ENCODE results near the gene FAR2. TPM values are rescaled to one million over a fixed set of nuclear protein-coding genes. Genes with fewer than 3 reads are reported as not detected.

Gene FAR2
- total RNA-seq, 1 donor from 2014 or later: 3.9 TPM

- Mint-ChIP-seq H3K27ac (ENCODE audit: unreplicated experiment) (peak overlapping the region; percentile 3), H3K4me1 (ENCODE audit: low read depth, unreplicated experiment) (peaks cover 10% of the 10 kb centered on the region), H3K4me3 (ENCODE audit: unreplicated experiment) (no peak overlapping the region), H3K36me3 (ENCODE audit: low read depth, unreplicated experiment) (peaks cover 25% of the 10 kb centered on the region), H3K27me3 (ENCODE audit: low read depth, unreplicated experiment) (no peaks in the 10 kb centered on the region), H3K9me3 (ENCODE audit: unreplicated experiment) (peaks cover 16% of the 10 kb centered on the region)
- no peak for TF ChIP-seq EZH2 (IDR thresholded peaks at IDR 0.05; ENCODE audit: insufficient read depth, low read length)
- TF ChIP-seq, protein P1, sequence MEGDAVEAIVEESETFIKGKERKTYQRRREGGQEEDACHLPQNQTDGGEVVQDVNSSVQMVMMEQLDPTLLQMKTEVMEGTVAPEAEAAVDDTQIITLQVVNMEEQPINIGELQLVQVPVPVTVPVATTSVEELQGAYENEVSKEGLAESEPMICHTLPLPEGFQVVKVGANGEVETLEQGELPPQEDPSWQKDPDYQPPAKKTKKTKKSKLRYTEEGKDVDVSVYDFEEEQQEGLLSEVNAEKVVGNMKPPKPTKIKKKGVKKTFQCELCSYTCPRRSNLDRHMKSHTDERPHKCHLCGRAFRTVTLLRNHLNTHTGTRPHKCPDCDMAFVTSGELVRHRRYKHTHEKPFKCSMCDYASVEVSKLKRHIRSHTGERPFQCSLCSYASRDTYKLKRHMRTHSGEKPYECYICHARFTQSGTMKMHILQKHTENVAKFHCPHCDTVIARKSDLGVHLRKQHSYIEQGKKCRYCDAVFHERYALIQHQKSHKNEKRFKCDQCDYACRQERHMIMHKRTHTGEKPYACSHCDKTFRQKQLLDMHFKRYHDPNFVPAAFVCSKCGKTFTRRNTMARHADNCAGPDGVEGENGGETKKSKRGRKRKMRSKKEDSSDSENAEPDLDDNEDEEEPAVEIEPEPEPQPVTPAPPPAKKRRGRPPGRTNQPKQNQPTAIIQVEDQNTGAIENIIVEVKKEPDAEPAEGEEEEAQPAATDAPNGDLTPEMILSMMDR (IDR thresholded peaks at IDR 0.05; ENCODE audit: insufficient read depth, low read depth, low read length): no peak
- Histone ChIP-seq H3K36me3 (ENCODE audit: insufficient read depth, low read length) (no peaks in the 10 kb centered on the region), H3K27me3 (ENCODE audit: insufficient read depth, low read length) (no peaks in the 10 kb centered on the region), H3K9me3 (ENCODE audit: insufficient read depth, low read depth, low read length) (no peaks in the 10 kb centered on the region), H3K9ac (ENCODE audit: low read length) (peak overlapping the region; percentile 4), H4K20me1 (ENCODE audit: insufficient read depth, low read length) (no peaks in the 10 kb centered on the region), H3K27ac (ENCODE audit: low read depth, low read length) (peak overlapping the region; percentile 81), H3K4me3 (ENCODE audit: insufficient read depth, low read depth, low read length) (no peak overlapping the region), H3K4me1 (ENCODE audit: insufficient read depth, low read length) (peaks cover 33% of the 10 kb centered on the region), H3K4me2 (ENCODE audit: low read length) (peak overlapping the region; percentile 29), H2AFZ (ENCODE audit: low read depth, low read length) (no peak overlapping the region), H3K79me2 (ENCODE audit: insufficient read depth, low read length) (no peaks in the 10 kb centered on the region)
- DNase-seq (ENCODE audit: low read depth) (peak; percentile 98), FAIRE-seq (peak; percentile 68)
Measured at GRCh38 chr12:29320295-29321085, 171.4 kb downstream of the FAR2 start.

DNA sequence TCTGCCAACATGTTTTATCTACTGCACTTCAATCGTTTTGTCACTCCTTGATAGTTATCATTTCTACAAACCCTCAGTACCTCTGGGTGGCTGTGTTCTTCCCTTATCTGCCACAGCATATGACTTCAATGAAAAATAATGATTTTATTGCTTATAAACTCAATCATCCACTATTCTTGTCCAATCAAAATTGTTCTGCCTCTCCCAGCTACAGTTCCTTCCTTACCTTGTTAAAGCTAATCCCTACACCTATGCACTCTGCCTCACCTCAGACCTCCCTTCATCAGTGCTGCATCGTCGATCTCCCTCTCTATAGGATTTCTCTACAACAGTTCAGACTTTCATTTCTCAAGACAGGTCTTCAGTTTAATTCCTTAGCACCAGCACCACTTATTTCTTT, 173.1 kb downstream of the FAR2 start:
- Histone ChIP-seq H3K79me2 (ENCODE audit: insufficient read depth, low read length) (no peaks in the 10 kb centered on the region), H3K9ac (ENCODE audit: low read length) (no peak overlapping the region), H3K4me1 (ENCODE audit: insufficient read depth, low read length) (peaks cover 25% of the 10 kb centered on the region), H3K9me3 (ENCODE audit: insufficient read depth, low read depth, low read length) (no peaks in the 10 kb centered on the region), H3K36me3 (ENCODE audit: insufficient read depth, low read length) (no peaks in the 10 kb centered on the region), H3K4me2 (ENCODE audit: low read length) (no peak overlapping the region), H3K27ac (ENCODE audit: low read depth, low read length) (no peak overlapping the region), H2AFZ (ENCODE audit: low read depth, low read length) (no peak overlapping the region), H3K27me3 (ENCODE audit: insufficient read depth, low read length) (no peaks in the 10 kb centered on the region), H4K20me1 (ENCODE audit: insufficient read depth, low read length) (no peaks in the 10 kb centered on the region), H3K4me3 (ENCODE audit: insufficient read depth, low read depth, low read length) (no peak overlapping the region)
- peaks cover 16% of the 10 kb centered on the region for H3K9me3 Mint-ChIP-seq (ENCODE audit: unreplicated experiment)
- peaks cover 26% of the 10 kb centered on the region for H3K36me3 Mint-ChIP-seq (ENCODE audit: low read depth, unreplicated experiment)
- no peaks in the 10 kb centered on the region for H3K27me3 Mint-ChIP-seq (ENCODE audit: low read depth, unreplicated experiment)
- H3K4me3 Mint-ChIP-seq (ENCODE audit: unreplicated experiment): no peak overlapping the region
- DNase-seq (ENCODE audit: low read depth) (no peak), FAIRE-seq (no peak)
- peaks cover 5% of the 10 kb centered on the region for H3K4me1 Mint-ChIP-seq (ENCODE audit: low read depth, unreplicated experiment)
- H3K27ac Mint-ChIP-seq (ENCODE audit: unreplicated experiment): no peak overlapping the region
- TF ChIP-seq, protein P1 (IDR thresholded peaks at IDR 0.05; ENCODE audit: insufficient read depth, low read depth, low read length): no peak
- TF ChIP-seq EZH2 (IDR thresholded peaks at IDR 0.05; ENCODE audit: insufficient read depth, low read length): no peak

DNA sequence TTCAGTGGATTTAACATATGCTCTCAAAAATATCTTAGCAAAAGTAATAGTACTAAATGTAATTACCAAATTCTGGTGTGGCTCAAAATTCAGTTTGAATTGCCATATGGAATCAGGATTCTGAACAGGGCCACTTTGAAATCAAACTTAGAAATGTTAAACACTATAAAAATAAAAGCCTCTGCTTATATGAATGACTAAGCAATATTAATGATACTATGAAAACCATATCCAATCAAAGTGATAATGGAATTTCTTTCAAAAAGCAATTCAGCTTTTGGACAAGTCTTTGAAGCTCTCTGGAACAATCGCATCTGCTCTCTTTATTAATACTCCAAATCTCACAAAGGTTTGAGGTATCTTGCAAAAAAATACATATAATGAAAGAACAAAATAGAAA, 180.3 kb downstream of the FAR2 start:
- DNase-seq (ENCODE audit: low read depth) (no peak), FAIRE-seq (no peak)
- no peak for TF ChIP-seq EZH2 (IDR thresholded peaks at IDR 0.05; ENCODE audit: insufficient read depth, low read length)
- TF ChIP-seq, protein P1 (IDR thresholded peaks at IDR 0.05; ENCODE audit: insufficient read depth, low read depth, low read length): no peak
- Mint-ChIP-seq H3K27ac (ENCODE audit: unreplicated experiment) (no peak overlapping the region), H3K4me3 (ENCODE audit: unreplicated experiment) (no peak overlapping the region), H3K4me1 (ENCODE audit: low read depth, unreplicated experiment) (no peaks in the 10 kb centered on the region), H3K27me3 (ENCODE audit: low read depth, unreplicated experiment) (no peaks in the 10 kb centered on the region), H3K36me3 (ENCODE audit: low read depth, unreplicated experiment) (peaks cover 3% of the 10 kb centered on the region), H3K9me3 (ENCODE audit: unreplicated experiment) (no peaks in the 10 kb centered on the region)
- Histone ChIP-seq H3K4me1 (ENCODE audit: insufficient read depth, low read length) (no peaks in the 10 kb centered on the region), H2AFZ (ENCODE audit: low read depth, low read length) (no peak overlapping the region), H3K4me2 (ENCODE audit: low read length) (no peak overlapping the region), H4K20me1 (ENCODE audit: insufficient read depth, low read length) (no peaks in the 10 kb centered on the region), H3K79me2 (ENCODE audit: insufficient read depth, low read length) (no peaks in the 10 kb centered on the region), H3K27me3 (ENCODE audit: insufficient read depth, low read length) (no peaks in the 10 kb centered on the region), H3K9ac (ENCODE audit: low read length) (no peak overlapping the region), H3K4me3 (ENCODE audit: insufficient read depth, low read depth, low read length) (no peak overlapping the region), H3K36me3 (ENCODE audit: insufficient read depth, low read length) (no peaks in the 10 kb centered on the region), H3K9me3 (ENCODE audit: insufficient read depth, low read depth, low read length) (no peaks in the 10 kb centered on the region), H3K27ac (ENCODE audit: low read depth, low read length) (no peak overlapping the region)
